ENCODE results near the gene LIG4. TPM values are rescaled to one million over a fixed set of nuclear protein-coding genes. Genes with fewer than 3 reads are reported as not detected.

LIG4 gene
- total RNA-seq, 2 experiments from 2014 or later, result 11.0 to 15.1 TPM

DNA sequence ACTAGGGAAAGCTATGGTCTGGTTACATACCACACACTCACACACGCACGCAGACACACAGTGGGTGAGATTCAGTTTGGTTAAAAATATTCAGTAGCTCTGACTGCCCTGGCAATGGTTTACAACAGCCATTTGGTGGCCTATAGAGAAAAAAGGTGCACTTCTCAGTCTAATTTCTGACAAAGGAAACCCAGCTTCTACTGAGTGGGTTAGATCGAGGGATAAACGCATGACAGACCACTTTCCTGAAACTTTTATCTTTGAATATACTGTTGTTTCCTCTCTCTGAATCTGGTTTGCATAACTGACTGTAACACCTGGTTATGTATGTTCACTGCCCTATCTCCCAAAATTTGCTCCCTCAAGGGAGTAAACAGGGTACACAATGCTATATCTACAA lies 2.5 kb downstream of the LIG4 start:
- Histone ChIP-seq H3K79me2 (ENCODE audit: insufficient read depth, low read depth, low read length) (peaks cover 18% of the 10 kb centered on the region; the same call in 1 of the 2 replicates), H3K9me3 (ENCODE audit: low read length) (no peaks in the 10 kb centered on the region), H3K27ac (ENCODE audit: low read depth, low read length, poor library complexity, severe bottlenecking) (peak overlapping the region; percentile 87), H3K4me2 (ENCODE audit: low read length) (peak overlapping the region; percentile 97), H4K20me1 (ENCODE audit: insufficient read depth, low read length) (no peaks in the 10 kb centered on the region), H3K36me3 (ENCODE audit: insufficient read depth, low read length) (peaks cover 29% of the 10 kb centered on the region), H3K9me2 (ENCODE audit: insufficient read depth, low read length) (no peaks in the 10 kb centered on the region), H2AFZ (ENCODE audit: low read length) (no peak overlapping the region), H3K4me1 (ENCODE audit: insufficient read depth, low read length, poor library complexity, severe bottlenecking) (peaks cover 34% of the 10 kb centered on the region), H3K4me3 (ENCODE audit: low read depth, low read length, poor library complexity, severe bottlenecking) (peak overlapping the region; percentile 55)
- intact Hi-C loops (cut with micrococcal nuclease; ENCODE audit: unreplicated experiment), result loop anchor here (5.0 to 10.0 kb wide), 2 partner anchors 36 to 952 kb away; no protein-coding TSS in a partner anchor
- TF ChIP-seq, protein P1, sequence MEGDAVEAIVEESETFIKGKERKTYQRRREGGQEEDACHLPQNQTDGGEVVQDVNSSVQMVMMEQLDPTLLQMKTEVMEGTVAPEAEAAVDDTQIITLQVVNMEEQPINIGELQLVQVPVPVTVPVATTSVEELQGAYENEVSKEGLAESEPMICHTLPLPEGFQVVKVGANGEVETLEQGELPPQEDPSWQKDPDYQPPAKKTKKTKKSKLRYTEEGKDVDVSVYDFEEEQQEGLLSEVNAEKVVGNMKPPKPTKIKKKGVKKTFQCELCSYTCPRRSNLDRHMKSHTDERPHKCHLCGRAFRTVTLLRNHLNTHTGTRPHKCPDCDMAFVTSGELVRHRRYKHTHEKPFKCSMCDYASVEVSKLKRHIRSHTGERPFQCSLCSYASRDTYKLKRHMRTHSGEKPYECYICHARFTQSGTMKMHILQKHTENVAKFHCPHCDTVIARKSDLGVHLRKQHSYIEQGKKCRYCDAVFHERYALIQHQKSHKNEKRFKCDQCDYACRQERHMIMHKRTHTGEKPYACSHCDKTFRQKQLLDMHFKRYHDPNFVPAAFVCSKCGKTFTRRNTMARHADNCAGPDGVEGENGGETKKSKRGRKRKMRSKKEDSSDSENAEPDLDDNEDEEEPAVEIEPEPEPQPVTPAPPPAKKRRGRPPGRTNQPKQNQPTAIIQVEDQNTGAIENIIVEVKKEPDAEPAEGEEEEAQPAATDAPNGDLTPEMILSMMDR (conservative IDR thresholded peaks at IDR 0.05; ENCODE audit: low read length), result no peak
- TF ChIP-seq EZH2phosphoT487 (IDR thresholded peaks at IDR 0.05; ENCODE audit: borderline replicate concordance, low read depth, low read length), result no peak
- ChIA-PET POLR2A (interaction anchor here (0.5 kb wide), 1 partner anchor 942 kb away, joined by 3 read pairs; no protein-coding TSS in a partner anchor), CTCF (ENCODE audit: unreplicated experiment) (no interaction called here)
- no TSS peak for BruUV-seq (replicated peaks)
- DNase-seq (ENCODE audit: low spot score), result peak; percentile 72

DNA sequence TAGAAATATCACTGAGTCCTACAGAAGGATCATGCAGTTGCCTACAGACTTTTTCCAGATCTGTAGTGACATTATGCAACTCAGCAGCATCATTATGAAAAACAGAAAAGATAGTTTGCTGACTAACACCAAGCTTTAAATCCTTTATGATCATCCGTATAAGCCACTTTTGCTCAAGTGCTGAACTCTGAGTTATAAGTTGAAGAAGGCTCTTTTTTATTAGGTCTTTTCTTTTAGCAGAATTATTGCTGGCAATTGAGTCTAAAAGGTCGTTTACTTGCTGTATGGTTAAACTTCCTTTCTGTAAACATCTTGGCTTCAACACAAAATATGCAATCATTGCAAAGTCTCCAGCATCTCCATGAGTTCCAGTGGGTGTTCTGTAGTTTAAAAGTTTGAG lies 4.8 kb downstream of the LIG4 start:
- Histone ChIP-seq H3K4me1 (ENCODE audit: insufficient read depth, low read length, poor library complexity, severe bottlenecking) (peaks cover 20% of the 10 kb centered on the region), H3K4me3 (ENCODE audit: low read depth, low read length, poor library complexity, severe bottlenecking) (no peak overlapping the region), H4K20me1 (ENCODE audit: insufficient read depth, low read length) (no peaks in the 10 kb centered on the region), H2AFZ (ENCODE audit: low read length) (no peak overlapping the region), H3K9me3 (ENCODE audit: low read length) (no peaks in the 10 kb centered on the region), H3K36me3 (ENCODE audit: insufficient read depth, low read length) (peaks cover 29% of the 10 kb centered on the region), H3K79me2 (ENCODE audit: insufficient read depth, low read depth, low read length) (peaks cover 11% of the 10 kb centered on the region; the same call in 1 of the 2 replicates), H3K4me2 (ENCODE audit: low read length) (no peak overlapping the region), H3K9me2 (ENCODE audit: insufficient read depth, low read length) (no peaks in the 10 kb centered on the region), H3K27ac (ENCODE audit: low read depth, low read length, poor library complexity, severe bottlenecking) (no peak overlapping the region)
- intact Hi-C loops (cut with micrococcal nuclease; ENCODE audit: unreplicated experiment), result loop anchor here (5.0 to 10.0 kb wide), 2 partner anchors 33 to 954 kb away; no protein-coding TSS in a partner anchor
- TF ChIP-seq EZH2phosphoT487 (IDR thresholded peaks at IDR 0.05; ENCODE audit: borderline replicate concordance, low read depth, low read length), result no peak
- TF ChIP-seq, protein P1 (conservative IDR thresholded peaks at IDR 0.05; ENCODE audit: low read length), result no peak
- no peak for DNase-seq (ENCODE audit: low spot score)
- ChIA-PET POLR2A (no interaction called here), CTCF (ENCODE audit: unreplicated experiment) (no interaction called here)
- BruUV-seq (replicated peaks), result no TSS peak

DNA sequence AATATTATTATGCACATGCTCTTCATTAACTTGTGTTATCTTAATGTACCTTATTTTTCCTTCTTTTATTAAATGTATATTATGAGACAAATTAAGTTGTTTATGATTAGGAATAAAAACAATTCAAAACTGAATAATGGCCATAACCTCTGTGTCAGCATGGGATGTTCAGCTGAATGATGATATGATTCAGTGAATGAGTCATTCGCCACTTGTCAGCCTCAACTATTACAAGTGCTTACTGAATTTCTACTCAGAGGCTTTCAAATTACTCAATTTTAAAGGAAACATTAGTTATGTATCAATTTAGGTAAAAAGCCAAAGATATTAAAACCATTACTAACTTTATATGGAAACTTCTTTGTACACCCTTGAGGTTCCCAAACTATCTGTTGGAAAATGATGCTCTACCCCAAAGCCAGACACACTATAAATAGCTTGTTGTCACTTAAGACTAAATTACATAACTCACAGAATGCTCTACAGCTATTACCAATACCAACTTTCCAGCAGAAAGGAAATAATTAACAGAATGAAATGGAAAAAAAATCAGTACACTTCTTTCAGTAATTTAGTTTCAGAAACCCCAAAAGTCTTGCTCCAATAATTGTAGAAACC lies 14.4 kb downstream of the LIG4 start:
- Histone ChIP-seq H3K9me3 (ENCODE audit: low read length) (no peaks in the 10 kb centered on the region), H3K36me3 (ENCODE audit: insufficient read depth, low read length) (no peaks in the 10 kb centered on the region), H3K4me3 (ENCODE audit: low read depth, low read length, poor library complexity, severe bottlenecking) (no peak overlapping the region), H3K9me2 (ENCODE audit: insufficient read depth, low read length) (no peaks in the 10 kb centered on the region), H4K20me1 (ENCODE audit: insufficient read depth, low read length) (no peaks in the 10 kb centered on the region), H2AFZ (ENCODE audit: low read length) (no peak overlapping the region), H3K27ac (ENCODE audit: low read depth, low read length, poor library complexity, severe bottlenecking) (no peak overlapping the region), H3K4me2 (ENCODE audit: low read length) (no peak overlapping the region), H3K4me1 (ENCODE audit: insufficient read depth, low read length, poor library complexity, severe bottlenecking) (no peaks in the 10 kb centered on the region), H3K79me2 (ENCODE audit: insufficient read depth, low read depth, low read length) (no peaks in the 10 kb centered on the region)
- CTCF ChIA-PET (ENCODE audit: unreplicated experiment), result no interaction called here
- intact Hi-C loops (cut with micrococcal nuclease; ENCODE audit: unreplicated experiment), result no loop called here
- POLR2A ChIA-PET, result no interaction called here
- DNase-seq (ENCODE audit: low spot score), result no peak
- BruUV-seq (replicated peaks), result no TSS peak
- no peak for TF ChIP-seq EZH2phosphoT487 (IDR thresholded peaks at IDR 0.05; ENCODE audit: borderline replicate concordance, low read depth, low read length)
- TF ChIP-seq, protein P1 (conservative IDR thresholded peaks at IDR 0.05; ENCODE audit: low read length), result no peak

Data from OCI-LY7 (cell line).